Spleen (tissue), 11 donors: ENCODE measurements around the gene MYO18B. TPM values are rescaled to one million over a fixed set of nuclear protein-coding genes. Genes with fewer than 3 reads are reported as not detected.

Experiments used
- DNase-seq: peaks from one replicate; pipeline ENCODE4 v3.0.0-alpha.2; 2020
- H3K27ac ChIP-seq, 8 donors: fragments of 200-600 bp; sonication (generic) in 7 of 8; 1 replicate in 4 of 8; 2 replicates in 4 of 8; pipeline versions ENCODE4 v1.5.0 to v1.8.0; 2016 to 2021; ENCODE audit warnings: inconsistent platforms in 4 of 8, mild to moderate bottlenecking in 4 of 8, moderate library complexity in 1 of 8
- H3K27me3 ChIP-seq, 7 donors: fragments of 200-600 bp; sonication (generic) in 6 of 7; replicated peaks in 1 of 7; 1 replicate in 4 of 7; 2 replicates in 3 of 7; pipeline versions ENCODE4 v1.5.0 to v1.8.0; 2016 to 2021; ENCODE audit warnings: inconsistent platforms in 3 of 7, mild to moderate bottlenecking in 1 of 7
- H3K36me3 ChIP-seq, 6 donors: fragments of 200-600 bp; sonication (generic) in 5 of 6; 1 replicate in 4 of 6; 2 replicates in 2 of 6; pipeline versions ENCODE4 v1.5.0 to v1.8.0; 2016 to 2021; ENCODE audit warnings: inconsistent platforms in 2 of 6
- H3K4me1 ChIP-seq, 6 donors: fragments of 200-600 bp; sonication (generic) in 5 of 6; 1 replicate in 3 of 6; 2 replicates in 3 of 6; pipeline versions ENCODE4 v1.5.0 to v1.8.0; 2016 to 2021; ENCODE audit warnings: inconsistent platforms in 3 of 6
- H3K4me3 ChIP-seq, 8 donors: fragments of 200-600 bp; sonication (generic) in 7 of 8; 1 replicate in 4 of 8; 2 replicates in 4 of 8; pipeline versions ENCODE4 v1.5.0 to v1.8.0; 2016 to 2021; ENCODE audit warnings: inconsistent platforms in 4 of 8, mild to moderate bottlenecking in 4 of 8, moderate library complexity in 2 of 8
- H3K9me3 ChIP-seq, 8 donors: fragments of 200-600 bp; sonication (generic) in 7 of 8; 1 replicate in 4 of 8; 2 replicates in 4 of 8; pipeline versions ENCODE4 v1.5.0 to v1.8.0; 2016 to 2021; ENCODE audit warnings: inconsistent platforms in 4 of 8
- POLR2A ChIP-seq, 3 donors: fragments of 450-650 bp; IDR thresholded peaks; one replicate each; pipeline ENCODE4 v1.5.1; 2017; ENCODE audit warnings: antibody characterized with exemption in 3 of 3, mild to moderate bottlenecking in 1 of 3
- POLR2AphosphoS5 ChIP-seq, 3 donors: sonication (generic); formaldehyde crosslinking; IDR thresholded peaks; one replicate each; pipeline ENCODE4 v1.5.1; 2017; ENCODE audit warnings: antibody characterized with exemption in 3 of 3
- WGBS, 5 donors: extraction: QIAGEN DNeasy Blood & Tissue Kit in 3 of 5; methylation state at CpG; one replicate each; pipeline versions ENCODE4 v1.1.5 to v1.1.7; 2013 to 2018; 5-methylcytosine and 5-hydroxymethylcytosine counted together
- intact Hi-C: fragments of 100-400 bp; cut with DNase I; formaldehyde crosslinking; loops from one replicate; pipeline ENCODE4 v1.15.0; 2023; ENCODE audit warnings: low total_unique reads
- polyA plus RNA-seq, 3 donors: library from polyadenylated mRNA; stranded (reverse); fragments of 200-250 nt; gene quantifications; one replicate each; pipeline ENCODE4 v1.2.1, GENCODE V29; 2013
- total RNA-seq, 7 donors: library from RNA; depleted of rRNA in 3 of 7; stranded (reverse); fragments of >200 nt in 3 of 7; fragmentation: NEBNext Ultra II Directional in 4 of 7; extraction: Animal tissue kit (Norgen Biotek cat#: 25700) in 4 of 7; gene quantifications; one replicate each; pipeline versions ENCODE4 v1.1.0 to v1.2.1, GENCODE V29; 2016 to 2021
- TF ChIP-seq, protein P1 (sequence below), 11 experiments: fragments of 200-600 bp in 7 of 11; fragments of 450-650 bp in 4 of 11; sonication (generic) in 4 of 11; IDR thresholded peaks in 8 of 11; conservative IDR thresholded peaks in 3 of 11; 1 replicate in 7 of 11; 2 replicates in 4 of 11; pipeline versions ENCODE4 v1.4.0 to v1.8.0; 2016 to 2021; ENCODE audit warnings: antibody characterized with exemption in 11 of 11, inconsistent platforms in 4 of 11, mild to moderate bottlenecking in 1 of 11
- donor health status: healthy with polysubstance abuse.
- donor health status: DM: no; HTN: no; CAD: no; lungs with moderate emphysema.
- donor health status: DM: no; HTN: no; CAD: no.
- donor health status: Bipolar disorder and iron deficiency.
- donor health status: healthy.
- donor health status: DM: no; HTN: no; CAD: no.
- donor health status: DM: yes; HTN: yes; CAD: no.

The MYO18B gene
- total and polyA plus RNA-seq, 10 donors: under 0.01 to 0.79 (median 0.12) TPM

DNA sequence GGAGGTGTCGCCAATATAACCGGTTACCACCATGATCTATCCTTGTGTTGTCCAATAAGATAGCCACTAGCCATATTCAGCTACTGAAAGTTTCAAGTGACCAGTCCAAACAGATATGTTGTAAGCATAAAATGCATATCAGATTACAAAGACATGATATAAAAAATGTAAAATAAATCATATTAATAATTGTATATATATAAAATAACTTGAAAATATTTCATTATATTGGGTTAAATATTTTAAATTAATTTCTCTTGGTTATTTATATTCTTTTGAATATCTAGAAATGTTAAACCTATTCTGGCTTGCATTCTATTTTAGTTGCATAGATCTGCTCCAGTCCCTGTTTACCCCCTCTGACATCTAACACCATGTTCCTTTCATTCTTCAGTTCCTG, 305.5 kb downstream of the MYO18B start:
- TF ChIP-seq, protein P1, sequence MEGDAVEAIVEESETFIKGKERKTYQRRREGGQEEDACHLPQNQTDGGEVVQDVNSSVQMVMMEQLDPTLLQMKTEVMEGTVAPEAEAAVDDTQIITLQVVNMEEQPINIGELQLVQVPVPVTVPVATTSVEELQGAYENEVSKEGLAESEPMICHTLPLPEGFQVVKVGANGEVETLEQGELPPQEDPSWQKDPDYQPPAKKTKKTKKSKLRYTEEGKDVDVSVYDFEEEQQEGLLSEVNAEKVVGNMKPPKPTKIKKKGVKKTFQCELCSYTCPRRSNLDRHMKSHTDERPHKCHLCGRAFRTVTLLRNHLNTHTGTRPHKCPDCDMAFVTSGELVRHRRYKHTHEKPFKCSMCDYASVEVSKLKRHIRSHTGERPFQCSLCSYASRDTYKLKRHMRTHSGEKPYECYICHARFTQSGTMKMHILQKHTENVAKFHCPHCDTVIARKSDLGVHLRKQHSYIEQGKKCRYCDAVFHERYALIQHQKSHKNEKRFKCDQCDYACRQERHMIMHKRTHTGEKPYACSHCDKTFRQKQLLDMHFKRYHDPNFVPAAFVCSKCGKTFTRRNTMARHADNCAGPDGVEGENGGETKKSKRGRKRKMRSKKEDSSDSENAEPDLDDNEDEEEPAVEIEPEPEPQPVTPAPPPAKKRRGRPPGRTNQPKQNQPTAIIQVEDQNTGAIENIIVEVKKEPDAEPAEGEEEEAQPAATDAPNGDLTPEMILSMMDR (IDR thresholded peaks at IDR 0.05 in 8 of 11, conservative IDR thresholded peaks at IDR 0.05 in 3 of 11): no peak
- TF ChIP-seq POLR2A (IDR thresholded peaks at IDR 0.05) (no peak), POLR2AphosphoS5 (IDR thresholded peaks at IDR 0.05) (no peak)
- WGBS, 5 donors: 85 to 100% (median 93%) methylated on average over 2 of the region's 2 CpGs
- no peaks in the 10 kb centered on the region for H3K4me1 ChIP-seq
- no peak overlapping the region for H3K27ac ChIP-seq
- no peaks in the 10 kb centered on the region for H3K36me3 ChIP-seq
- H3K27me3 ChIP-seq: peaks cover 0 to 63% (median 0%) of the 10 kb centered on the region in 7 donors
- no peak overlapping the region for H3K4me3 ChIP-seq
- DNase-seq: no peak
- intact Hi-C loops: no loop called here
- H3K9me3 ChIP-seq: no peaks in the 10 kb centered on the region

DNA sequence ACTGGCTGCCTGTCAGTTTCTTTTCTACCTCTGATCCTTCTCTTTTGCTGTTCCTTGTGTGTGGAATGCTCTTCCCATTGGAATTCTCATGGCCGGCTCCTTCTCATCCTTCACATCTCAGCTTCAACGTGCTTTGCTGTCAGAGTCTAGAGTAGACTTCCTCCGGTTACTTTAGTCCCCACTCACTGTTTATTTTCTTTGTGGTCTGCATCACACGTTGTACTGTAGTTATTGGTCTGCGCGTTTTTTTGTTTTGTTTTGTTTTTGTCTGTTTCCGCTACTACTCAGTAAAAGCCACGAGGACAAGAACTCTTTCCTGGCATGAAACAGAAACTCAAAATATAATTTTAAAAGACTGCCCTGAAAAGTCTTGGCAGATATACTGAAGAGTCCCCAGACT, 305.9 kb downstream of the MYO18B start:
- DNase-seq: no peak
- TF ChIP-seq POLR2A (IDR thresholded peaks at IDR 0.05) (no peak), POLR2AphosphoS5 (IDR thresholded peaks at IDR 0.05) (no peak)
- TF ChIP-seq, protein P1 (IDR thresholded peaks at IDR 0.05 in 8 of 11, conservative IDR thresholded peaks at IDR 0.05 in 3 of 11): no peak
- H3K4me3 ChIP-seq: no peak overlapping the region
- no peak overlapping the region for H3K27ac ChIP-seq
- 37 to 44% (median 42%) methylated on average over 8 of the region's 8 CpGs for WGBS, 5 donors
- H3K9me3 ChIP-seq: no peaks in the 10 kb centered on the region
- no peaks in the 10 kb centered on the region for H3K4me1 ChIP-seq
- no peaks in the 10 kb centered on the region for H3K36me3 ChIP-seq
- intact Hi-C loops: no loop called here
- H3K27me3 ChIP-seq: peaks cover 0 to 66% (median 0%) of the 10 kb centered on the region in 7 donors

DNA sequence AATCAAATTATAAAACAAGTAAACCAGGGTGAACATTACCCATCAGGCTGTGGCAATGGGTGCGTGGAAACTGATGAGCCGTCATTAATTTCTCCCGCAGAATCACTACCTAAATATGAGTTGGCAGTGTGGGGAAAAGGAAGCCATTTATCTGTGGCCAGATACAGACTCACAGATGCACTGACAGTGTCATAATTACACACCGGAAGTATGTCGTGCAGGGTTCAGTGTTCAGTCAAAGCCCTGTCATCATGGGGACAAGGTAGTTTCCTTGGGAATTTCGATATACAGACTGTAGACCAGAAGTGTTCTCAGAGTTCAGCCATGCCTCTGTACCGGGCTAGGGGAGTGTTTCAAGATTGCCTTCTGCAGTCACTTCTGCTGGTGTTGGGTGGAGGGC, 308.1 kb downstream of the MYO18B start:
- Histone ChIP-seq H3K4me1 (no peaks in the 10 kb centered on the region), H3K4me3 (no peak overlapping the region), H3K9me3 (no peaks in the 10 kb centered on the region), H3K36me3 (no peaks in the 10 kb centered on the region), H3K27ac (no peak overlapping the region), H3K27me3 (peaks cover 0 to 80% (median 2%) of the 10 kb centered on the region in 7 donors)
- 64 to 78% (median 71%) methylated on average over 7 of the region's 7 CpGs for WGBS, 5 donors
- DNase-seq: no peak
- intact Hi-C loops: no loop called here
- TF ChIP-seq, protein P1 (IDR thresholded peaks at IDR 0.05 in 8 of 11, conservative IDR thresholded peaks at IDR 0.05 in 3 of 11): no peak
- TF ChIP-seq POLR2A (IDR thresholded peaks at IDR 0.05) (no peak), POLR2AphosphoS5 (IDR thresholded peaks at IDR 0.05) (no peak)

DNA sequence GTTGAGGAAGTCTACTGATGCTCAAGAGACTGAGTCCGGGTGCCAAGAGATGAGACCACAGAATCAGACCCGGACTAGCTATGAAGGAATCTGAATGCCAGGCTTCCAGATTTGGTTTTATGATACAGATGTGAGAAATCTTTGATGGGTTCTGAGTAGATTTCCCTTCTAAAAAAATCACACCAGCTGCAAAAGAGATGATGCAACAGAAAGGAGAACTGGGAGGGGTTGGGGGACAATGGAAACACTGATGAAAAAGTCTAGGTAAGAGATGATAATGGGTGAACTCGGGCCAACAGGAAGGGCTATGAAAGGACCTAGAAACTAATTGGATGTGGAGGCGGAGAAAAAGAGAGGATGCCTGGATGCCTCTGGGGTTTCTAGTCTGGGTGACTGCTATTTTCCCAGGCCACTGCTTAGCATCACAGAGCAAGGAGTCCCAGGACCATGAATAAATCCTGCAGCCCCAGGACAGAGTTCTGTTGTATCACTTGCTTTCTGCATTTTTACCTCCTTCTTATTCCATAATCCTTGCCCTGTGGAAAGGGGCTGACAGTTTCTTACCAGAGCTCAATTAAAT, 311.8 kb downstream of the MYO18B start:
- H3K27me3 ChIP-seq: peaks cover 0 to 79% (median 11%) of the 10 kb centered on the region in 7 donors
- WGBS, 5 donors: 65 to 70% (median 68%) methylated on average over 4 of the region's 4 CpGs
- no peaks in the 10 kb centered on the region for H3K9me3 ChIP-seq
- H3K4me1 ChIP-seq: no peaks in the 10 kb centered on the region
- H3K27ac ChIP-seq: no peak overlapping the region
- H3K4me3 ChIP-seq: no peak overlapping the region
- no peak for DNase-seq
- intact Hi-C loops: no loop called here
- TF ChIP-seq, protein P1 (IDR thresholded peaks at IDR 0.05 in 8 of 11, conservative IDR thresholded peaks at IDR 0.05 in 3 of 11): no peak
- TF ChIP-seq POLR2AphosphoS5 (IDR thresholded peaks at IDR 0.05) (no peak), POLR2A (IDR thresholded peaks at IDR 0.05) (no peak)
- H3K36me3 ChIP-seq: no peaks in the 10 kb centered on the region
